Naive thymus-derived CD4-positive, alpha-beta T cell (primary cell): ENCODE results near the gene TAL1. TPM values are rescaled to one million over a fixed set of nuclear protein-coding genes. Genes with fewer than 3 reads are reported as not detected.

Experiments
- ATAC-seq: fragments of 150-1000 bp; cut with Tn5 transposase; 2 replicates; pipeline ENCODE4 v1.10.0; 2021; ENCODE audit warnings: mild to moderate bottlenecking, moderate library complexity
- CTCF ChIA-PET: fragments of 350-600 bp; sonication (Branson Sonifier 250); formaldehyde crosslinking; loops from one replicate; lab custom pipeline; 2021; ENCODE audit warnings: antibody characterized with exemption; lab: Charles Lee
- POLR2A ChIA-PET: fragments of 350-600 bp; sonication (Branson Sonifier 250); formaldehyde crosslinking; loops from one replicate; lab custom pipeline; 2021; ENCODE audit warnings: antibody characterized with exemption, inconsistent platforms; lab: Charles Lee
- DNase-seq, 9 donors: peaks; one replicate each; pipeline versions ENCODE4 v3.0.0 to v3.0.0-alpha.2; 2020 to 2022; ENCODE audit warnings: mixed read lengths in 1 of 9
- H3K27ac ChIP-seq: one replicate; pipeline ENCODE4 v1.7.0; 2013; ENCODE audit warnings: mild to moderate bottlenecking, low read depth, low read length, moderate library complexity
- H3K27me3 ChIP-seq, 2 donors: one replicate each; pipeline ENCODE4 v1.7.0; 2013; ENCODE audit warnings: low read length in 2 of 2, mild to moderate bottlenecking in 2 of 2, moderate library complexity in 2 of 2; ENCODE audit not compliant: control insufficient read depth in 2 of 2, insufficient read depth in 2 of 2
- H3K36me3 ChIP-seq, 3 experiments: 1 replicate in 2 of 3; 2 replicates in 1 of 3; pipeline ENCODE4 v1.7.0; 2013; ENCODE audit warnings: low read length in 3 of 3, mild to moderate bottlenecking in 3 of 3, moderate library complexity in 1 of 3; ENCODE audit not compliant: insufficient read depth in 3 of 3, control insufficient read depth in 2 of 3
- H3K4me1 ChIP-seq, 2 donors: one replicate each; pipeline ENCODE4 v1.7.0; 2013; ENCODE audit warnings: low read length in 2 of 2, mild to moderate bottlenecking in 2 of 2, moderate library complexity in 1 of 2; ENCODE audit not compliant: control insufficient read depth in 2 of 2, insufficient read depth in 2 of 2
- H3K4me3 ChIP-seq: 2 replicates; pipeline ENCODE4 v1.7.0; 2013; ENCODE audit warnings: mild to moderate bottlenecking, low read length
- H3K9me3 ChIP-seq, 3 experiments: 1 replicate in 2 of 3; 2 replicates in 1 of 3; pipeline ENCODE4 v1.7.0; 2013; ENCODE audit warnings: low read length in 3 of 3; ENCODE audit not compliant: control insufficient read depth in 2 of 3
- H3K27ac Mint-ChIP-seq, 9 donors: one replicate each; pipeline ENCODE4 v1.8.0; 2020 to 2022; ENCODE audit warnings: mixed read lengths in 9 of 9, mild to moderate bottlenecking in 8 of 9, moderate library complexity in 5 of 9, inconsistent platforms in 2 of 9
- H3K27me3 Mint-ChIP-seq, 5 donors: one replicate each; pipeline ENCODE4 v1.8.0; 2021 to 2022; ENCODE audit warnings: mixed read lengths in 5 of 5, mild to moderate bottlenecking in 1 of 5
- H3K36me3 Mint-ChIP-seq, 5 donors: one replicate each; pipeline ENCODE4 v1.8.0; 2020 to 2022; ENCODE audit warnings: mixed read lengths in 5 of 5, mild to moderate bottlenecking in 3 of 5, inconsistent platforms in 1 of 5
- H3K4me1 Mint-ChIP-seq, 7 donors: one replicate each; pipeline ENCODE4 v1.8.0; 2020 to 2022; ENCODE audit warnings: mixed read lengths in 7 of 7, mild to moderate bottlenecking in 3 of 7, inconsistent platforms in 1 of 7
- H3K4me3 Mint-ChIP-seq, 10 donors: one replicate each; pipeline ENCODE4 v1.8.0; 2020 to 2022; ENCODE audit warnings: mild to moderate bottlenecking in 10 of 10, mixed read lengths in 10 of 10, moderate library complexity in 6 of 10, inconsistent platforms in 2 of 10
- H3K9me3 Mint-ChIP-seq, 11 donors: one replicate each; pipeline ENCODE4 v1.8.0; 2020 to 2022; ENCODE audit warnings: mixed read lengths in 11 of 11, mild to moderate bottlenecking in 4 of 11, inconsistent platforms in 1 of 11, moderate library complexity in 1 of 11
- intact Hi-C, 2 donors: fragments of 100-400 bp; cut with micrococcal nuclease; formaldehyde crosslinking; loops; one replicate each; pipeline ENCODE4 v1.15.1; 2023
- polyA plus RNA-seq, 2 donors: library from polyadenylated mRNA; unstranded; fragments of 300-500 nt; fragmentation: Illumina TruSeq; gene quantifications; one replicate each; pipeline ENCODE4 v1.2.3, GENCODE V29; 2021
- total RNA-seq, 6 experiments: library from RNA in 5 of 6; stranded (reverse) in 5 of 6; gene quantifications; 1 replicate in 5 of 6; 2 replicates in 1 of 6; pipeline ENCODE4 v1.2.3 and lab custom pipeline; 2021 to 2026

The TAL1 gene
- total and polyA plus RNA-seq, 7 experiments from 2014 or later, result 0.42 to 4.0 TPM; not detected in 5

GRCh38 chr1:47184090-47184821 is 47.8 kb downstream of the TAL1 start:
- peaks cover 3 to 10% (median 5%) of the 10 kb centered on the region in 7 donors for H3K4me1 Mint-ChIP-seq
- H3K36me3 ChIP-seq, result no peaks in the 10 kb centered on the region
- ATAC-seq (no peak), DNase-seq (no peak)
- CTCF ChIA-PET, result interaction anchor here (0.5 to 1.4 kb wide), 4 partner anchors 8 to 393 kb away, joined by 3 to 7 read pairs (median 4); no protein-coding TSS in a partner anchor
- peaks cover 14 to 29% (median 27%) of the 10 kb centered on the region in 5 donors for H3K27me3 Mint-ChIP-seq
- H3K4me3 Mint-ChIP-seq, result no peak overlapping the region
- H3K9me3 Mint-ChIP-seq, result peaks cover 0 to 1% (median 0%) of the 10 kb centered on the region in 11 donors
- POLR2A ChIA-PET, result no interaction called here
- H3K4me1 ChIP-seq, result peaks cover 3 to 5% of the 10 kb centered on the region in 2 donors
- peaks cover 0 to 4% (median 0%) of the 10 kb centered on the region in 5 donors for H3K36me3 Mint-ChIP-seq
- H3K27ac Mint-ChIP-seq, result no peak overlapping the region
- no peak overlapping the region for H3K4me3 ChIP-seq
- intact Hi-C loops, result no loop called here
- no peaks in the 10 kb centered on the region for H3K9me3 ChIP-seq
- no peak overlapping the region for H3K27ac ChIP-seq
- peaks cover 3 to 8% of the 10 kb centered on the region in 2 donors for H3K27me3 ChIP-seq

GRCh38 chr1:47183308-47184089 is 48.5 kb downstream of the TAL1 start:
- peaks cover 17 to 34% (median 29%) of the 10 kb centered on the region in 5 donors for H3K27me3 Mint-ChIP-seq
- no peak for DNase-seq
- no peak for ATAC-seq
- H3K27ac ChIP-seq, result no peak overlapping the region
- H3K4me3 Mint-ChIP-seq, result no peak overlapping the region
- H3K27me3 ChIP-seq, result peaks cover 3 to 8% of the 10 kb centered on the region in 2 donors
- H3K4me3 ChIP-seq, result no peak overlapping the region
- no peaks in the 10 kb centered on the region for H3K9me3 ChIP-seq
- CTCF ChIA-PET, result interaction anchor here (0.8 to 1.4 kb wide), 3 partner anchors 9 to 253 kb away, joined by 3 to 7 read pairs (median 4); no protein-coding TSS in a partner anchor
- peaks cover 0 to 1% (median 0%) of the 10 kb centered on the region in 11 donors for H3K9me3 Mint-ChIP-seq
- peaks cover 0 to 4% (median 0%) of the 10 kb centered on the region in 5 donors for H3K36me3 Mint-ChIP-seq
- H3K36me3 ChIP-seq, result no peaks in the 10 kb centered on the region
- intact Hi-C loops, result no loop called here
- POLR2A ChIA-PET, result no interaction called here
- peak overlapping the region in 1 of 9 donors; percentile 12 for H3K27ac Mint-ChIP-seq
- H3K4me1 ChIP-seq, result peaks cover 4 to 7% of the 10 kb centered on the region in 2 donors
- peaks cover 7 to 14% (median 10%) of the 10 kb centered on the region in 7 donors for H3K4me1 Mint-ChIP-seq

DNA sequence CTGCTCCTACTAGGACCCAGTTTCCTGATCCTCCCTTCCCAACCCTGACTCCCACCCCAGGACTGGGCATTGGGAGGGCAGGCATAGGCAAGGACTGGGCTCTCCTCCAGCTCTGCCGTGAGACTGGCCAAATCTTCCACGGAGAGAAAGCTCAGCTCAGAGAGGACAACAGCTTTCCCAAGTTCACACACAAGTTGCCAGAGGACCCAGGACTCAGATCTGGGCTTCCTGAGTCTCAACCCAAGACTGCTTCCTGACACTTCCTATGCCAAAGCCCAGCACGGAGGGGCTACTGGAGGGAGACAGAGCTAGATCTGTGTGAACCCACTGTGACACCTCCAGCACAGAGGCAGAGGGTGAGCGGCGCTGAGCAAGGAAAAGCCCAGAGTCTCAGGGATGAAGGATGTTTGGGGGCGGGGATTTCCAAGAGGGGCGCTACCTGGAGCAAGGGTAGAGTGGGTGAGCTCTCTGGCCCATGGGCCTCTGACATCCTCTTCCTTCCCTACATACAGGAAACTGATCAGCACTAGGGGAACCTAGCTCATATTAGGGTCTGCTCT is 49.3 kb downstream of the TAL1 start:
- intact Hi-C loops, result no loop called here
- no peak overlapping the region for H3K4me3 ChIP-seq
- H3K27ac ChIP-seq, result no peak overlapping the region
- Mint-ChIP-seq H3K27me3 (peaks cover 17 to 39% (median 33%) of the 10 kb centered on the region in 5 donors), H3K4me3 (no peak overlapping the region), H3K9me3 (peaks cover 0 to 1% (median 0%) of the 10 kb centered on the region in 11 donors), H3K36me3 (peaks cover 0 to 4% (median 0%) of the 10 kb centered on the region in 5 donors), H3K27ac (no peak overlapping the region), H3K4me1 (peaks cover 7 to 16% (median 10%) of the 10 kb centered on the region in 7 donors)
- H3K9me3 ChIP-seq, result no peaks in the 10 kb centered on the region
- ATAC-seq, result no peak
- CTCF ChIA-PET, result interaction anchor here (0.8 to 1.0 kb wide), 2 partner anchors 10 to 253 kb away, joined by 3 to 4 read pairs; no protein-coding TSS in a partner anchor
- H3K36me3 ChIP-seq, result no peaks in the 10 kb centered on the region
- POLR2A ChIA-PET, result no interaction called here
- no peak for DNase-seq
- peaks cover 3 to 8% of the 10 kb centered on the region in 2 donors for H3K27me3 ChIP-seq
- H3K4me1 ChIP-seq, result peaks cover 4 to 7% of the 10 kb centered on the region in 2 donors

GRCh38 chr1:47181955-47182675 is 49.9 kb downstream of the TAL1 start:
- Mint-ChIP-seq H3K4me1 (peaks cover 7 to 16% (median 10%) of the 10 kb centered on the region in 7 donors), H3K36me3 (peaks cover 0 to 4% (median 0%) of the 10 kb centered on the region in 5 donors), H3K27me3 (peaks cover 17 to 39% (median 34%) of the 10 kb centered on the region in 5 donors), H3K4me3 (no peak overlapping the region), H3K27ac (no peak overlapping the region), H3K9me3 (peaks cover 0 to 1% (median 0%) of the 10 kb centered on the region in 11 donors)
- no peak overlapping the region for H3K4me3 ChIP-seq
- H3K27me3 ChIP-seq, result peaks cover 3 to 8% of the 10 kb centered on the region in 2 donors
- H3K4me1 ChIP-seq, result peaks cover 4 to 7% of the 10 kb centered on the region in 2 donors
- no peak overlapping the region for H3K27ac ChIP-seq
- ChIA-PET CTCF (interaction anchor here (1.0 kb wide), 1 partner anchor 10 kb away, joined by 4 read pairs; no protein-coding TSS in a partner anchor), POLR2A (no interaction called here)
- no peaks in the 10 kb centered on the region for H3K36me3 ChIP-seq
- no peaks in the 10 kb centered on the region for H3K9me3 ChIP-seq
- intact Hi-C loops, result no loop called here
- DNase-seq, result no peak
- ATAC-seq, result no peak

GRCh38 chr1:47181095-47181954 is 50.7 kb downstream of the TAL1 start:
- no peak overlapping the region for H3K4me3 ChIP-seq
- Mint-ChIP-seq H3K4me3 (no peak overlapping the region), H3K9me3 (peaks cover 0 to 1% (median 0%) of the 10 kb centered on the region in 11 donors), H3K27ac (no peak overlapping the region), H3K36me3 (peaks cover 0 to 4% (median 0%) of the 10 kb centered on the region in 5 donors), H3K27me3 (peaks cover 19 to 40% (median 34%) of the 10 kb centered on the region in 5 donors), H3K4me1 (peaks cover 7 to 16% (median 10%) of the 10 kb centered on the region in 7 donors)
- H3K27ac ChIP-seq, result no peak overlapping the region
- DNase-seq (no peak), ATAC-seq (peak; percentile 5)
- H3K36me3 ChIP-seq, result no peaks in the 10 kb centered on the region
- ChIA-PET CTCF (no interaction called here), POLR2A (no interaction called here)
- no peaks in the 10 kb centered on the region for H3K9me3 ChIP-seq
- H3K4me1 ChIP-seq, result peaks cover 4 to 7% of the 10 kb centered on the region in 2 donors
- intact Hi-C loops, result no loop called here
- H3K27me3 ChIP-seq, result peaks cover 3 to 8% of the 10 kb centered on the region in 2 donors
